Thyroid gland (tissue), 4 donors: ENCODE measurements around the gene PRSS3. TPM values are rescaled to one million over a fixed set of nuclear protein-coding genes. Genes with fewer than 3 reads are reported as not detected.
A peak's percentile ranks its signal among the peaks of the same experiment; 100 is the strongest.
"Not testable (repeated sequence)": the region's sequence is repeated elsewhere in the genome, so short reads cannot be mapped to it uniquely, and the experiment has no call there.

Experiments used
- DNase-seq, 2 donors: peaks; one replicate each; pipeline ENCODE4 v3.0.0-alpha.2; 2019
- H3K27ac ChIP-seq, 3 donors: fragments of 200-600 bp; sonication (generic); 1 replicate in 2 of 3; 2 replicates in 1 of 3; pipeline ENCODE4 v1.5.1; 2016 to 2019; ENCODE audit warnings: mild to moderate bottlenecking in 1 of 3, moderate library complexity in 1 of 3
- H3K27me3 ChIP-seq: fragments of 200-600 bp; sonication (generic); one replicate; pipeline ENCODE4 v1.5.1; 2019
- H3K36me3 ChIP-seq, 2 donors: fragments of 200-600 bp; sonication (generic); one replicate each; pipeline ENCODE4 v1.5.1; 2016 to 2019
- H3K4me1 ChIP-seq, 2 donors: fragments of 200-600 bp; sonication (generic); one replicate each; pipeline ENCODE4 v1.5.1; 2017 to 2019
- H3K4me3 ChIP-seq, 3 donors: fragments of 200-600 bp; sonication (generic); replicated peaks in 1 of 3; 1 replicate in 2 of 3; 2 replicates in 1 of 3; pipeline ENCODE4 v1.5.1; 2016; ENCODE audit warnings: mild to moderate bottlenecking in 1 of 3
- H3K9me3 ChIP-seq: fragments of 200-600 bp; sonication (generic); one replicate; pipeline ENCODE4 v1.5.1; 2017
- POLR2A ChIP-seq, 2 donors: fragments of 450-650 bp; IDR thresholded peaks; one replicate each; pipeline ENCODE4 v1.6.1; 2017; ENCODE audit warnings: antibody characterized with exemption in 2 of 2, mild to moderate bottlenecking in 2 of 2, moderate library complexity in 1 of 2
- WGBS, 2 donors: methylation state at CpG; one replicate each; pipeline ENCODE4 v1.1.5; 2017; 5-methylcytosine and 5-hydroxymethylcytosine counted together
- intact Hi-C: fragments of 100-400 bp; cut with DNase I; formaldehyde crosslinking; loops from one replicate; pipeline ENCODE4 v1.15.1; 2023
- total RNA-seq, 4 donors: library from RNA; depleted of rRNA; stranded (reverse); fragments of >200 nt; gene quantifications; one replicate each; pipeline ENCODE4 v1.2.3, GENCODE V29; 2016
- TF ChIP-seq, protein P1 (sequence below), 6 experiments: fragments of 200-600 bp in 3 of 6; fragments of 450-650 bp in 3 of 6; sonication (generic) in 3 of 6; IDR thresholded peaks; one replicate each; pipeline ENCODE4 v1.5.1; 2016 to 2019; ENCODE audit warnings: antibody characterized with exemption in 6 of 6, mild to moderate bottlenecking in 2 of 6, inconsistent platforms in 1 of 6, moderate library complexity in 1 of 6

The PRSS3 gene
- total RNA-seq, 4 donors from 2014 or later: not detected

DNA sequence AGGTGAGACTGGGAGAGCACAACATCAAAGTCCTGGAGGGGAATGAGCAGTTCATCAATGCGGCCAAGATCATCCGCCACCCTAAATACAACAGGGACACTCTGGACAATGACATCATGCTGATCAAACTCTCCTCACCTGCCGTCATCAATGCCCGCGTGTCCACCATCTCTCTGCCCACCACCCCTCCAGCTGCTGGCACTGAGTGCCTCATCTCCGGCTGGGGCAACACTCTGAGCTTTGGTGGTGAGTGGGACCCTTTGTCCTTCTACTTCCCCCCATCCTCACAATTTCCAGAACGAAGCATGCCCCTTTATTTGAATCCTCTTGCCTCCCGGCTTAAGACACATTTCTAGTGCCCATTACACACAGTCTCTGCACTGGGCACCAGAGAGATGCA is 2.5 kb downstream of the PRSS3 start:
- Histone ChIP-seq H3K4me3 (no peak overlapping the region), H3K27ac (no peak overlapping the region), H3K27me3 (no peaks in the 10 kb centered on the region), H3K9me3 (no peaks in the 10 kb centered on the region), H3K4me1 (peaks cover 0 to 22% of the 10 kb centered on the region in 2 donors), H3K36me3 (no peaks in the 10 kb centered on the region)
- no peak for TF ChIP-seq POLR2A (IDR thresholded peaks at IDR 0.05)
- TF ChIP-seq, protein P1, sequence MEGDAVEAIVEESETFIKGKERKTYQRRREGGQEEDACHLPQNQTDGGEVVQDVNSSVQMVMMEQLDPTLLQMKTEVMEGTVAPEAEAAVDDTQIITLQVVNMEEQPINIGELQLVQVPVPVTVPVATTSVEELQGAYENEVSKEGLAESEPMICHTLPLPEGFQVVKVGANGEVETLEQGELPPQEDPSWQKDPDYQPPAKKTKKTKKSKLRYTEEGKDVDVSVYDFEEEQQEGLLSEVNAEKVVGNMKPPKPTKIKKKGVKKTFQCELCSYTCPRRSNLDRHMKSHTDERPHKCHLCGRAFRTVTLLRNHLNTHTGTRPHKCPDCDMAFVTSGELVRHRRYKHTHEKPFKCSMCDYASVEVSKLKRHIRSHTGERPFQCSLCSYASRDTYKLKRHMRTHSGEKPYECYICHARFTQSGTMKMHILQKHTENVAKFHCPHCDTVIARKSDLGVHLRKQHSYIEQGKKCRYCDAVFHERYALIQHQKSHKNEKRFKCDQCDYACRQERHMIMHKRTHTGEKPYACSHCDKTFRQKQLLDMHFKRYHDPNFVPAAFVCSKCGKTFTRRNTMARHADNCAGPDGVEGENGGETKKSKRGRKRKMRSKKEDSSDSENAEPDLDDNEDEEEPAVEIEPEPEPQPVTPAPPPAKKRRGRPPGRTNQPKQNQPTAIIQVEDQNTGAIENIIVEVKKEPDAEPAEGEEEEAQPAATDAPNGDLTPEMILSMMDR (IDR thresholded peaks at IDR 0.05): no peak
- intact Hi-C loops: no loop called here
- WGBS, 2 donors: 91 to 97% methylated on average over 8 of the region's 8 CpGs
- DNase-seq: no peak

DNA sequence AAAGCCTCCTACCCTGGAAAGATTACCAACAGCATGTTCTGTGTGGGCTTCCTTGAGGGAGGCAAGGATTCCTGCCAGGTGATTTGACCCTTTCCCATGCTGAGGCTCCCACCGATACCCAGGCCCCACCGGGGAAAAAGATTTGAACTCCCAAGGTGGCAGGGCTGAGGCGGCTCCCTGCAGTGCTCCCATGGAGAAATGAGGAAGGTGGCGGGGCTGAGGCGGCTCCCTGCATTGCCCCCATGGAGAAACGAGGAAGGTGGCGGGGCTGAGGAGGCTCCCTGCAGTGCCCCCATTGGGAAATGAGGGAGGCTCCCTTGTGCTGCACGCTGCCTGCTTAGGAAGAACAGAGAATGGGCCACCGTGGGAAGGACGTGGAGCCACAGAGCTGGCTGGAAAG is 3.2 kb downstream of the PRSS3 start:
- intact Hi-C loops: no loop called here
- 87 to 91% methylated on average over 10 of the region's 10 CpGs for WGBS, 2 donors
- no peak overlapping the region for H3K27ac ChIP-seq
- no peak overlapping the region for H3K4me3 ChIP-seq
- no peak for DNase-seq
- no peaks in the 10 kb centered on the region for H3K9me3 ChIP-seq
- peaks cover 0 to 22% of the 10 kb centered on the region in 2 donors for H3K4me1 ChIP-seq
- H3K27me3 ChIP-seq: no peaks in the 10 kb centered on the region
- H3K36me3 ChIP-seq: no peaks in the 10 kb centered on the region
- TF ChIP-seq, protein P1 (IDR thresholded peaks at IDR 0.05): no peak
- no peak for TF ChIP-seq POLR2A (IDR thresholded peaks at IDR 0.05)

DNA sequence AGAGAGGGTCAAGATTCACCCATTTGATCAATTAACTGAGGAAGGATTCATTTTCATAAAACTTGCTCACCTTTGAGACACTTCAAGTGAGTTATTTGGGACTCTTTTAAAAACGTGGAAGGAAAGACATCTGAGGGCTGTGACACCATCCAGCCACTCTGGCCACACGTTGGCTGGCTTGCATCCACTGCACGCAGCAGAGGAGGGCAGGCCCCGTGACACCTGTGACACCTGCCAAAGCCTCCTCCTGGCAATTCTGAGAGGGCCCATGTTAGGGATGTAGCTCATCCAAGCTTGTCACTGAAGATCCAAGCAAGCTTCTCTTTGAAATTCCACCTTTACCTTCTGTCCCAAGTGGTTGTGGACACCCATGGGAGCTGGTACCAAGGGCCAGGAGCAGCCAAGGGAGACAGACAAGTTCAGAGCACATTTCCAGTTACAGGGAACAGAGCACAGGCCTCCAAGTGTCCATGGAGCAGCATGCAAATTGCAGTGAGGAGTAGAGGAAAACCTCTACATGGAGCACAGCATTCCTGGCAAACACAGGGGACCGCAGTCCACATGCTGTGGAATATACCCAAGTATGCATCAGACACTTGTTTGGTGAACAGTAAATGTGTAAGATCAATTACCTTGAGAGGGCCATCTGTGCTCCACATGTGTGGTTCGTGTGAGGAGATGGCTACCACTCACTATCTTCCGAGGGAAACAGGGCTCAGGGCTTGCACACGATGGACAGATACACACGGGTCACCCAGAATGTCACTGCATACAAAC is 4.8 kb downstream of the PRSS3 start:
- H3K27me3 ChIP-seq: no peaks in the 10 kb centered on the region
- no peak overlapping the region for H3K4me3 ChIP-seq
- 71 to 84% methylated on average over 9 of the region's 9 CpGs for WGBS, 2 donors
- DNase-seq: peak in 1 of 2 donors; percentile 15
- no peak for TF ChIP-seq POLR2A (IDR thresholded peaks at IDR 0.05)
- TF ChIP-seq, protein P1 (IDR thresholded peaks at IDR 0.05): no peak
- intact Hi-C loops: no loop called here
- no peaks in the 10 kb centered on the region for H3K9me3 ChIP-seq
- H3K27ac ChIP-seq: no peak overlapping the region
- H3K36me3 ChIP-seq: no peaks in the 10 kb centered on the region
- H3K4me1 ChIP-seq: peaks cover 0 to 19% of the 10 kb centered on the region in 2 donors

DNA sequence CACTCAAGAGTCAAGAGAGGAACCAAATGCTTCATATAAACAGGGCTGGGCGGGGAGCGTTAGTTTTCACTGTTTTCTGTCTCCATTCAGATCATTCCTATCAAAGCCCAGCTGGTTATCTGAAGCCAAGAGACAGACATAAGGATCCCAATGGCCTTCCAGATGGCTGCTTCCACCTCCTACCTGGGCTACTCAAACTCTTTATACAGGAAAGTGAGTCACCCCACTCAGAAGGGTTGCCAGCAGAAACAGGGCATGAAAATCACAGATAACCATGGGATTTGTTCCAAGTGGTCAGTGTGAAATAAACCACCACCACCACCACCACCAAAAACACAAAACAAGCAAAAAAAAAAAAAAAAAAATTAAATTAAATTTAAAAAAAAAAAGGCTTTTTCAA is 5.5 kb downstream of the PRSS3 start:
- Histone ChIP-seq H3K9me3 (no peaks in the 10 kb centered on the region), H3K27ac (no peak overlapping the region), H3K4me3 (no peak overlapping the region), H3K36me3 (no peaks in the 10 kb centered on the region), H3K27me3 (no peaks in the 10 kb centered on the region), H3K4me1 (peaks cover 0 to 11% of the 10 kb centered on the region in 2 donors)
- 52 to 54% methylated on average over 2 of the region's 2 CpGs for WGBS, 2 donors
- TF ChIP-seq POLR2A (IDR thresholded peaks at IDR 0.05): no peak
- TF ChIP-seq, protein P1 (IDR thresholded peaks at IDR 0.05): no peak
- intact Hi-C loops: no loop called here
- peak; percentile 55 to 60 for DNase-seq

DNA sequence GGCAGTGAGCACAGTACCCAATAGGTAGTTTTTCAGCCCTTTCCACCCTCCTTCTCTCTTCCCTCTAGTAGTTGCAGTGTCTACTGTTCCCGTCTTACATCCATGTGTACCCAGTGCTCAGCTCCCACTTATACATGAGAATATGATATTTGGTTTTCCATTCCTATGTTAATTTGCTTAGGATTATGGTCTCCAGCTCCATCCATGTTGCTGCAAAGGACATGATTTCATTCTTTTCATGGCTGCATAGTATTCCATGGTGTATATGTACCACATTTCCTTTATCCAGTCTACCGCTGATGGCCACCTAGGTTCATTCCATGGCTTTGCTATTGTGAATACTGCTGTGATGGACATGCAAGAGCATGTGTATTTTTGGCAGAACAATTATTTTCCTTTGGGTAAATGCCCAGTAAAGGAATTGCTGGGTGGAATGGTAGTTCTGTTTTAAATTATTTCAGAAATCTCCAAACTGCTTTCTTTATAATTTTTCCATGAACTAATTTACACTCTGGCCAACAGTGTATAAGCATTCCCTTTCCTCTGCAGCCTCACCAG is 6.7 kb downstream of the PRSS3 start:
- H3K27me3 ChIP-seq, DNase-seq, H3K36me3 ChIP-seq, H3K27ac ChIP-seq, H3K4me3 ChIP-seq, H3K4me1 ChIP-seq, H3K9me3 ChIP-seq, intact Hi-C loops: not testable (repeated sequence)
- 94 to 96% methylated on average over 2 of the region's 2 CpGs for WGBS, 2 donors

DNA sequence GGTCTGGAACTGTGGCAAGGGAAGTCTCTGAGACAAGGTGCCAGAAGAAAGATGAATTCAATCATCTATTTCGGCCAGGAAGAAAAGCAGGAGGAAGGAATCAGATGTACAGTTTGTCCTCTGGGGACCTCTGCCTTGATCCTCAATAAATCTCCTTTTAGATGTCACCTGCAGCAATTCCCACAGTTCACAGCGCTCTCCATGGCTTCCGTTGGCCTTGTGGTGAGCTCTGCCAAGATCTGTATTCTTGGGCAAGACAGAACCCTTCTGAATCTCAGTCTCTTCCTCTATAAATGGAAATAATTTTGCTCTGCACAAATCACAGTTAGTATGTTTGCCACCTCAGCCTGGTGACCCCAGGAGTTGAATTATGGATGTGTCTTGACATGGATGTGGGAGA is 8.8 kb downstream of the PRSS3 start:
- H3K27me3 ChIP-seq, intact Hi-C loops, H3K4me3 ChIP-seq, H3K36me3 ChIP-seq, DNase-seq, H3K27ac ChIP-seq, H3K9me3 ChIP-seq, H3K4me1 ChIP-seq: not testable (repeated sequence)
- 86 to 90% methylated on average over 3 of the region's 3 CpGs for WGBS, 2 donors

DNA sequence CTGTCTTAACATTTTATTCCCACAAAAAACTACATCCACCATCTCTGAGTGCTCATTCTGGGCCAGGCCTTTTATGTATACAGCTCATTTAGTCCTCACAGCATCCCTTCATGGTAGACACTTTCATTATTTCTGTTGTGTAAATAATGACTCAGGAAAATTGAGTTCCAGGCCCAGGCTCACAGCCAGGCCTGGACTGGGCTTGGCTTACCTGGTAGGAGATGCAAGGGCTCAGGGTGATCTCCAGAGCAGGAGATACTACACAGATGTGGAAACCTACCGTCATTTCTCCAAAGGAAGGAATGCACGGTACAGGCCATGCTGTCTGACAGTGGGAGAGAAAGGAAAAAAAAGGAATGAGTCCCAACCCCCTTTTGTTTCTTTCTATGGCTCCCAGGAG is 11.8 kb downstream of the PRSS3 start:
- intact Hi-C loops, H3K36me3 ChIP-seq, H3K4me1 ChIP-seq, H3K9me3 ChIP-seq, H3K27me3 ChIP-seq, H3K27ac ChIP-seq, H3K4me3 ChIP-seq: not testable (repeated sequence)
- DNase-seq: peak in 1 of 2 donors; percentile 53
- WGBS, 2 donors: 83 to 94% methylated on average over 2 of the region's 2 CpGs

DNA sequence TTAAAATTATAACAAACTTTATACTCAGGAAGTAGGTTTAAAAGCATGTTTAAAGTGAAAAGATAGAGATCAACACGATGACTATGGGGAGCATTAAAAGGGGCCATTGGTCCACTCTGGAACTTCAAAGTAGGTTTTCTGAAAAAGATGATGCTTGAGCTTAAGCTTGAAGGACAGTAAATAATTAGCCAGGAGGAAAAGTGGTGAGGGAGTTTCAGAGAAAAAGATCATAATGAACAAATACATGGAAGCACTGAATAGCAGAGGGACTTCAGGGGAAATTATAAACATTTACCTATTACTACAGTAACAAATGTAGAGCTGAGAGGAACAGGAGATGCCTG is 13.6 kb downstream of the PRSS3 start:
- H3K4me1 ChIP-seq, H3K27me3 ChIP-seq, DNase-seq, H3K27ac ChIP-seq, intact Hi-C loops, H3K4me3 ChIP-seq, H3K36me3 ChIP-seq, H3K9me3 ChIP-seq: not testable (repeated sequence)
- 72 to 78% methylated on average over 1 of the region's 1 CpG for WGBS, 2 donors
